GM19468 (cell line): ENCODE results near the gene IL17RE.
"Not testable (repeated sequence)": the region's sequence is repeated elsewhere in the genome, so short reads cannot be mapped to it uniquely, and the experiment has no call there.

Source experiments
- ATAC-seq: cut with Tn5 transposase; IDR thresholded peaks from one replicate; pipeline ENCODE4 v1.9.1; 2021; ENCODE audit warnings: mild to moderate bottlenecking, moderate library complexity, moderate number of reproducible peaks; ENCODE audit not compliant: unreplicated experiment; ENCODE audit errors: extremely low read depth

The IL17RE gene

DNA sequence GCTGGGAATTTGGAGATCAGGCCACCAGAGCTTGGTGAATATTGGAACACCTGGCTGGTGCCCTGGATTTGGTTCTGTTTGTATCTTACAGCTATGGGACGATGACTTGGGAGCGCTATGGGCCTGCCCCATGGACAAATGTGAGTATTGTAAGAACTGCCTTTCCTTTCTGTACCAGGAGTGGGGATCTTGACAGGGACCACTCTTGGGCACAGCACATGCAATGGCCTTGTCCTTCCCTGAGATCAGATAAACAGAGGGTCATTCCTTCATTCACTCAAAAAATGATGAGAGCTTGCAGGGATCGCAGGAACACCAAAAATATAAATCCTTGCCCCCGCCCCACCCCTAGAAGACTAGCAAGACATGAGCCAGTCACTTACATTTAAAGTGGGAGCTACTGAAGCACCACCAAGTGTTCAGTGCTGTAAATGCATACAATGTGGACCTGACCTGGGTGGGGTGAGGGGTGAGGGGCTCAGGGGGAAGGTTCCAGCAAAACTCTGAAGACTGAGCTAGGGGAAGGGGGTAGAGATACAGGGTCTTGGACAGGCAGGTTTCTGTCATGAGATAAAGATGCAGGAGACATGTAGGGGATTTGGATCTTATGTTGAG lies 28.3 kb downstream of the IL17RE start:
- ATAC-seq, result no peak

DNA sequence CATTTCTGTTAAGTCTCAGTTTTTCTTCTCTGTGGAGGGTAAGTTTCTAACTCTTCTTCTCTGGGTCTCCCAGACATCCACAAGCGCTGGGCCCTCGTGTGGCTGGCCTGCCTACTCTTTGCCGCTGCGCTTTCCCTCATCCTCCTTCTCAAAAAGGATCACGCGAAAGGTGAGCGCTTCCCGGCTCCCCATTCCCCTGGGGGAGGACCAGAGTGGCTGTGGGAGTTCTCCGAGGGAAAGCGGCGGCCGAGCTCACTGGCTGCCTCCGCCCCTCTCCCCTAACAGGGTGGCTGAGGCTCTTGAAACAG lies 29.8 kb downstream of the IL17RE start:
- no peak for ATAC-seq

DNA sequence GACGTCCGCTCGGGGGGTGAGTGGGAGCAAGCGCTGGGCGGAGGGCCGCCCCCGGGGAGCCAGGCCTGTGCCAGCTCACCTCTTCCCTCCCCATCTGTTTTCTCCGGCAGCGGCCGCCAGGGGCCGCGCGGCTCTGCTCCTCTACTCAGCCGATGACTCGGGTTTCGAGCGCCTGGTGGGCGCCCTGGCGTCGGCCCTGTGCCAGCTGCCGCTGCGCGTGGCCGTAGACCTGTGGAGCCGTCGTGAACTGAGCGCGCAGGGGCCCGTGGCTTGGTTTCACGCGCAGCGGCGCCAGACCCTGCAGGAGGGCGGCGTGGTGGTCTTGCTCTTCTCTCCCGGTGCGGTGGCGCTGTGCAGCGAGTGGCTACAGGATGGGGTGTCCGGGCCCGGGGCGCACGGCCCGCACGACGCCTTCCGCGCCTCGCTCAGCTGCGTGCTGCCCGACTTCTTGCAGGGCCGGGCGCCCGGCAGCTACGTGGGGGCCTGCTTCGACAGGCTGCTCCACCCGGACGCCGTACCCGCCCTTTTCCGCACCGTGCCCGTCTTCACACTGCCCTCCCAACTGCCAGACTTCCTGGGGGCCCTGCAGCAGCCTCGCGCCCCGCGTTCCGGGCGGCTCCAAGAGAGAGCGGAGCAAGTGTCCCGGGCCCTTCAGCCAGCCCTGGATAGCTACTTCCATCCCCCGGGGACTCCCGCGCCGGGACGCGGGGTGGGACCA lies 30.4 kb downstream of the IL17RE start:
- ATAC-seq, result peak; percentile 50

DNA sequence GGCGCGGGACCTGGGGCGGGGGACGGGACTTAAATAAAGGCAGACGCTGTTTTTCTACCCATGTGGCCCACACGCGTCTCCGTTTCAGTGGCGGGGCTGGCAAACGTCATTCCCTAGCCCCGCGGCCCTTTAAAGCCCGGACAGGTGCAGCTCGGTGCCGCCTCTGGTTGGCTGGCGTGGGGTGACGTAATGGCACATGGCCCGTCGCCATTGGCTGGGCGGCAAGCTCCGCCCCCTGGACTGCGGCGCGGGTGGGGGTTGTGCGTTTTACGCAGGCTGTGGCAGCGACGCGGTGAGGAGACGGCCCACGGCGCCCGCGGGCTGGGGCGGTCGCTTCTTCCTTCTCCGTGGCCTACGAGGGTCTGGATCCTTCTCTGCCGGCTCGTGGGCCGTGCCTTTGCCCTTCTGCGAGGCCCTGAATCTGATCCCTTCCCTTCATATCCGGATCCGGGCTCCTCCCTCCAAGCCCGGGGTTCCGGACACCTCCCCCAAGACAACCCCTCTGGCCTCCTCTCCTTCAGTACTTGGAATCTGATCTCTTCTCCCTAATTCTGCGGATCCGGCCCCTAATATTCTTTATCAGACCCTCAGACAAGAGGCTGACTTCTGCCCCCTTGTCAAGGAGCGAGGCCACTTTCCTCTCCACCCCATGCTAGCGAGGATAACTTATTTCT lies 31.1 kb downstream of the IL17RE start, which contains the start of gene CRELD1:
TSS of gene CRELD1 (plus strand) at position 274 of the 674 bp plus-strand sequence. CDS start 605 bp downstream, outside the sequence.
- ATAC-seq, result peak; percentile 81

DNA sequence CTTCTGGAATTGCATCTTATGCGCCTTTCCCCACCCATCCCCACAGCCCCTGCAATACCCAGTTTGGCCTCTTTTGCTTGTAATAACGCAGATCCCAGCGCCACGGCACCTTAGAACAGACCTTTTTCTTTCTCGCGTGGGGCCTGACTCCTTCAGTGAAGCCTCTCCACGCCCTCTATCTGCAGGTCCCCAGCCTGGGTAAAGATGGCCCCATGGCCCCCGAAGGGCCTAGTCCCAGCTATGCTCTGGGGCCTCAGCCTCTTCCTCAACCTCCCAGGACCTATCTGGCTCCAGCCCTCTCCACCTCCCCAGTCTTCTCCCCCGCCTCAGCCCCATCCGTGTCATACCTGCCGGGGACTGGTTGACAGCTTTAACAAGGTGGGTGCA lies 31.6 kb downstream of the IL17RE start:
- ATAC-seq, result no peak

DNA sequence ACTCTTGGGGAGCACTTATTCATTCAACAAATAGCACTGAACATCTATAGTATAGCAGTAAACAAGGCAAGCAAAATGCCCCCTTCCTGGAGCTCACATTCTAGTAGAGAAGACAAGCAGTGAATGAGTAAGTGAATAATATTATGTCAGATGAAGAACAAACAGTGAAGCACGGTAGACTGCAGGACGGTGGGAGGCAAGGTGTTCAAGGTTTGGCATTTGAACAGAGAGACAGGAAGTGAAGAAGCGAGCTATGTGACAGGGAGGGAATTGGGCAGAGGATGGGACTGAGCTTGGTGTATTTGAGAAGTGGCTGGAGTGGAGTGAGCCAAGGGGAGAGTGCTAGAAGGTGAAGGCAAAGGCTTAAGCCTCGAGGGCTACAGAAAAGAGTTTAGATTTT lies 32.3 kb downstream of the IL17RE start:
- ATAC-seq, result no peak

DNA sequence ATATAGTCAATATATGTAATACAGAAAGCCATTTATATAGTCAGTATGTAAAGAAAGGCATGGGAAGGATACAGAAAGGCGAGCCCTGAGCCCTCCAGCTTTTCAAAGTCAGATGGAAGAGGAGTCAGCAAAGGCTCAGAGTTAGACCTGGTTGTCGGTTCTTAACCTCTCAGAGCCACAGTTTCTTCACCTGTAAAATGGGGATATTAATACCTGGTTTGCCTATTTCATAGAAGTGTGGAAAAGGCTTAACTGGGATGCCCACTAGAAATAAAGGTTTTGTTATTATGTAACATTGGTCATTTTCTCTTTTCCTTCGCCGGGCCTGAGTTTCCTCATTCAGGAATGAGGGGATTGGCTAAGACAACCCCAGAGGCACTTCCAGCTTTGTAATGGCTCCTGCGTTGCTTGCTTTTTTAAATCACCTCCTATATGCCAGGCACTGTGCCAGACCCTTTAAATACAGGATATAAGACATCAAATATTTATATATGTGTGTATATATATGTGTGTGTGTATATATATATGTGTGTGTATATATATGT lies 33.4 kb downstream of the IL17RE start:
- ATAC-seq, result no peak

DNA sequence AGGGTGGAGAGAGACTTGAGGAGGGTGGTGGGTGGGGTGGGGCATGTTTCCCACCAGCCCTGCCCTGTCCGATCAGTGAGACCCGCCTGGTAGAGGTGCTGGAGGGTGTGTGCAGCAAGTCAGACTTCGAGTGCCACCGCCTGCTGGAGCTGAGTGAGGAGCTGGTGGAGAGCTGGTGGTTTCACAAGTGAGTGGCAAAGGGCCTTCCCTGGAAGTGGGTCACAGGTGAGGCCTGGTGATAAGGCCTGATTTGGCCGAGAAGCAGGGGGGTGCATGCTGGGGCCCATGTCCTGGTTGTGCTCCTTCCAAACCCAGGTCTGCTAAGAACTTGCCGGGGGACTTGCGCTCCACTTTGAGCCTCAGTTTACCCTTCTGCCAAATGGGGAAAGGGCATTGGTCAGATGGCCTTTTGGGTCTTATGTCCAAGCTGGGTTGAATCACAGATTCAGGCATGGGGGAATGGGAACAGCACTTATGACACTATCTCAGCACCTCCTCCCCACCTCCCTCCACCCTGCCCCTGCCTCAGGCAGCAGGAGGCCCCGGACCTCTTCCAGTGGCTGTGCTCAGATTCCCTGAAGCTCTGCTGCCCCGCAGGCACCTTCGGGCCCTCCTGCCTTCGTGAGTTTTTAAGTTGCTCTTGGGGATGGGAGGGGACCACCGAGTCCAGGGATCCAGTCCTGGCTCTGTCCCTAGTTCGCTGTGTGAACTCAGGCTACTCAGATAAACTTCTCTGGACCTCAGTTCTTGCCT lies 35.0 kb downstream of the IL17RE start:
- no peak for ATAC-seq

DNA sequence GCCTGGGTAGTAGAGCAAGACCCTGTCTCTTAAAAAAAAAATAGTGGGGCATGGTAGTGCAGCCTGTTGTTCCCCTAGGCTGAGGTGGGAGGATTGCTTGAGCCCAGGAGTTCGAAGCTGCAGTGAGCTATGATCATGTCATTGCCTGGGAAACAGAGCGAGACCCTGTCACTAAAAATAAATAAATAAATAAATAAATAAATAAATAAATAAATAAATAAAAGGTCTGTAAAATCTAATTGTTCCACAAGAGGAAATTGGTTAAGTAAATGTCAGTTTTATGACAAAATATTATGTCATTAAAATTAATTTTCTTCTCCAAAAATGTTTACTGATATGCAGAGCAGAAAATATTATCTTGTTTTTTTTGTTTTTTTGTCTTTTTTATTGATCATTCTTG lies 36.3 kb downstream of the IL17RE start:
- no peak for ATAC-seq

DNA sequence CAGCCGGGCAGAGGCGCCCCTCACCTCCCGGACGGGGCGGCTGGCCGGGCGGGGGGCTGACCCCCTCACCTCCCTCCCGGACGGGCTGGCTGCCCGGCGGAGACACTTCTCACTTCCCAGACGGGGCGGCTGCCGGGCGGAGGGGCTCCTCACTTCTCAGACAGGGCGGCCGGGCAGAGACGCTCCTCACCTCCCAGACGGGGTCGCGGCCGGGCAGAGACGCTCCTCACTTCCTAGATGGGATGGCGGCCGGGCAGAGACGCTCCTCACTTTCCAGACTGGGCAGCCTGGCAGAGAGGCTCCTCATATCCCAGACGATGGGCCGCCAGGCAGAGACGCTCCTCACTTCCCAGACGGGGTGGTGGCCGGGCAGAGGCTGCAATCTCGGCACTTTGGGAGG lies 37.3 kb downstream of the IL17RE start:
- ATAC-seq, result not testable (repeated sequence)

DNA sequence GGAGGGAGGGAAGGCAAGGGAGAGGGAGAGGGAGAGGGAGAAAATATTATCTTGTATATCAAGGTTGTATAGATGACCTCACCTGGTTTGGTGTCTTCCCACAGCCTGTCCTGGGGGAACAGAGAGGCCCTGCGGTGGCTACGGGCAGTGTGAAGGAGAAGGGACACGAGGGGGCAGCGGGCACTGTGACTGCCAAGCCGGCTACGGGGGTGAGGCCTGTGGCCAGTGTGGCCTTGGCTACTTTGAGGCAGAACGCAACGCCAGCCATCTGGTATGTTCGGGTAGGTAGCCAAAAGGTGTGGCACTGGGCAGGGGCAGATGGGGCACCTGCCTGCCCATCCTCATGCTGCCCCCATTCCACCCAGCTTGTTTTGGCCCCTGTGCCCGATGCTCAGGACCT lies 38.1 kb downstream of the IL17RE start:
- ATAC-seq, result no peak

DNA sequence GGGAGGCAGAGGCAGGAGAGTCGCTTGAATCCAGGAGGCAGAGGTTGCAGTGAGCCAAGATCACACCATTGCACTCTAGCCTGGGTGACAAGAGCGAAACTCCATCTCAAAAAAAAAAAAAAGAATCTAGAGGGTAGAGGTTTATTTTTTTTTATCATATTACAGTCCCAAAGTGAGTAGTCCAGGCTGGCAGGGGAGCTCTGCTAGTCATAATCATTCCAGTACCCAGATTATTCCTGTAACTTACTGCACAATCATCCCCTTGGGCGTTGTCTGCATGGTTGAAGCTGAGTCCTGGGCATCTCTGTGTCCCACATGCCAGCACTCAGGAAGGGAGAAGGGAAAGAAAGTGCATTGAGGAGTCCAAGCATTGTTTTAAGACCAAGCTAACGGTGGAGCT lies 39.5 kb downstream of the IL17RE start:
- ATAC-seq, result no peak

DNA sequence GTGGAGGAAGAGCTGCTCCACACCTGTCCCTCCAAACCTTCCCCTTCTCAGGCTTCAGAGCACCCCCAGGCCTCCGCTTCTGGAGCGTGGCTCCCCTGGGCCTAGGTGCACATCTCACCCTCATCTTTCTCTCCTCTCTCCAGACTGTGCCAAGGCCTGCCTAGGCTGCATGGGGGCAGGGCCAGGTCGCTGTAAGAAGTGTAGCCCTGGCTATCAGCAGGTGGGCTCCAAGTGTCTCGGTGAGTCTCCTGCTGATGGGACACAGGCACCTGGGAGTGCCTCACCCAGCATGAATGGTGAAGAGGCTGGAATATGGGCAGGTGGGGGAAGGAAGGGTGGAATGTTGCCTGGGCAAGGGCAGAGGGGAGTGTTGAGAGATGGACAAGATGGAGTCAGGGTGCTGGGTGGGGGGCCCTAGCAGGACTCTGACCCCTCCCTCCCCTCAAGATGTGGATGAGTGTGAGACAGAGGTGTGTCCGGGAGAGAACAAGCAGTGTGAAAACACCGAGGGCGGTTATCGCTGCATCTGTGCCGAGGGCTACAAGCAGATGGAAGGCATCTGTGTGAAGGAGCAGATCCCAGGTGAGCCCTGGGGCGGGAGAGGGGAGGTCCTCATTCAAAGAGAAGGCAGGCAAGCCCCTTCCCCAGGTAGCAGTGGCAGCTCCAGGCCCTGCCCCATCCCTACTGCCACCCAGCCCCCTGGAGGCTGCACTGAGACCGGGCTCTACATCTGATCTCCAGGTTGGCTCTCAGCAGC lies 40.5 kb downstream of the IL17RE start:
- no peak for ATAC-seq

DNA sequence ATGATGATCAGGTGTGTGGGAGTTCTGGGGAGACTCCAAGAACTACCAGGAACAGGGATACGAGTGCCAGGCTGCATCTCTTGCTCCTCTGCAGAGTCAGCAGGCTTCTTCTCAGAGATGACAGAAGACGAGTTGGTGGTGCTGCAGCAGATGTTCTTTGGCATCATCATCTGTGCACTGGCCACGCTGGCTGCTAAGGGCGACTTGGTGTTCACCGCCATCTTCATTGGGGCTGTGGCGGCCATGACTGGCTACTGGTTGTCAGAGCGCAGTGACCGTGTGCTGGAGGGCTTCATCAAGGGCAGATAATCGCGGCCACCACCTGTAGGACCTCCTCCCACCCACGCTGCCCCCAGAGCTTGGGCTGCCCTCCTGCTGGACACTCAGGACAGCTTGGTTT lies 41.6 kb downstream of the IL17RE start:
- ATAC-seq, result no peak

DNA sequence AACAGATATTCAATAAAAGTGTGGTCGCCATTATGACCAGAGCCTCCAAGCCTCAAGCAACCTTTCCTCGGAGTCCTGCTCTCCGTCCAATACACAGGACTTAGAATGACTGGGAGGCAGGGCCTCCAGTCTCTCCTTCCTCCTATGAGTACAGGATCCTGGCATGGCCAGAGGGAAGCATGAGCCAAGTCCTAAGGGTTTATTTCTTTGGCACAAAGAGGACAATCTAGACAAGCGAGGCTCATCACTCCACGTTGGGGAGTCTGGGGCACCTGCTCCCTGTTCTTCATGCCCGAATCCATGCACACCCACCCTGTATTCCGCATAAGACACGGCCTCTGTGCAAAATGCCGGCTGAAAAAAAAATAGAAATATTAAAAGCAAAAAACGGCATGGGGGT lies 42.7 kb downstream of the IL17RE start:
- no peak for ATAC-seq

DNA sequence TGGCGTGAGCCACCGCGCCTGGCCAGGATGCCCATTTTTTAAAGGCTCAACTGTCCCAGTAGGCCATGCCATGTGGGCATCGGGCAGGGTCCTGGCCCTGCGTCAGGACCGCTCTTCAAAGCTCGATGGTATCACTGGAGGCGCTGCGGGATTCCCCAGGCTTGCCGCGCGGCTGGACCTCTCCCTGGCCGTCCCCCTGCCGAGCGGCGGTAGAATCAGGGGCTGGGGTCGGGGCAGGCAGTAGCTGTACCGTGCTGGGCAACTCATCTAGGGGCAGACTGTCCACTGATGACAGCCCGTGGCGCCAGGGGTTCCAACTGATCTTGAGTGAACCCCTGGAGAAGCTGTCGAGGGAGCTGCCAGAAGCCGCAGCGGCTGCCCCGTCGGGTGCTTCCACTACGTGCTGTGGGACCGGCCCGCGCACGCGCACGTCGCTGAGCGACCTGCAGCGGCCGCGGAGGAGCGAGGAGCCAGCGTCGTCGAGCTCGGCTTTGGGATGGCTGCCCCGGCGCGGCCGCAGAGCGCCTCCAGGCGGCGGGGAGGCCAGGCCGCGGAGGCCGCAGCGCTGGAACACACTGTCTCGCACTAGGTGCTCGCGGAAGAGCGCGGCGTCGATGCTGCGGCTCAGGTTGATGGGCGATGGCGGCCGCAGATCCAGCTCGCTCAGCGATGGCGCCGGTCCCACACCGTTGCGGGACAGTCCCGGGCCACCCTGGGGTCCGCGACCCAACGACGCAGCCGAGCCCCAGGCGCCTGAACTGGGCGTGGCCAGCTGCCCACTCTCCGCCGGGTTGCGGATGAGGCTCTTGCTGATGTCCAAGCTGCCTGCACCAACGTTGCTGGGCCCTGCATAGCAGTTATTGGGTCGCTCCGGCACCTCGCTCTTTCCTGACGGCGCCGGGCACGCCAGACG lies 43.7 kb downstream of the IL17RE start:
- peak; percentile 57 for ATAC-seq

DNA sequence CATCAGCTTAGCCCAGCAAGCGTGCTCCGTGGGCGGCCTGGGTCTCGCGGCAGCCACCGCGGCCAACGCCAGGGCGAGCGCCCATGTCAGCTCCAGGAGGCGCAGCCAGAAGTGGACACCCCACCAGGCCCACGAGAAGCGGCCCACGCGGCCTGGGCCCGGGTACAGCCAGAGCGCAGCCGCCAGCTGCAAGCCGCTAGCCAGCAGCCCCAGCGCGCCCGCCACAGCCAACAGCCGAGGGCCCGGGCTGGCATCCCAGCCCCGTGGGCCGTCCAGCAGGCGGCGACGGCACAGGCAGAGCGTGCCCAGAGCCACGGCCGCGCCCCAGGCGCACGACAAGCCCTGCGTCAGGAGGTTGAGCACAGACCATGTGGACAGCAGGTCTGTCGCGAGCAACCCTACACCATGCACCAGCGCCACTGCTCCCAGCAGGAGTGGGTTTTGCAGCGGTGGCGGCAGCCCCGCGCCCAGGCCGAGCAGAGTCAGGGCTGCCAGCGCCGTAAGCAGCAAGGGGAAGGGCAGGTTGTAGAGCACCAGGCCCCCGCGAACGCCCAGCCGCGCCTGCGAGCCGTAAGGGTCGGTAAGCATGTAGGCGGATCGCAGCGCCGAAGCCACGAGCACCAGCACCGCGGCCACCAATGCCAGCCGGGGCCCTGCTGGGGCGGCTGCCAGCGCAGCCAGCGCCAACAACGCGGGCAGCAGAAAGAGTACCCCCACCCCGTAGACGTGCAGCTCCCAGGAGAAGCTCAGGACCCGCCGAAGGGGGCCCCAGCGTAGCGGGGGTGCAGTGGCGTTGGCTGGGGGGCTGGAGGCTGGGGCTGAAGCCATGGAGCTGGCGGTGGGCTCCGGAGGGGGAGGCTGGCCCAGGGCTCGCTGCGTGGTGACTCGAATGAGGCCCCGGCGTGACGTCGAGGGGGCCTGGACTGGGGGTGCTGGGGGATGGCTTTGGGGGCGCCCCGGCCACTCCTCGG lies 44.7 kb downstream of the IL17RE start:
- no peak for ATAC-seq

DNA sequence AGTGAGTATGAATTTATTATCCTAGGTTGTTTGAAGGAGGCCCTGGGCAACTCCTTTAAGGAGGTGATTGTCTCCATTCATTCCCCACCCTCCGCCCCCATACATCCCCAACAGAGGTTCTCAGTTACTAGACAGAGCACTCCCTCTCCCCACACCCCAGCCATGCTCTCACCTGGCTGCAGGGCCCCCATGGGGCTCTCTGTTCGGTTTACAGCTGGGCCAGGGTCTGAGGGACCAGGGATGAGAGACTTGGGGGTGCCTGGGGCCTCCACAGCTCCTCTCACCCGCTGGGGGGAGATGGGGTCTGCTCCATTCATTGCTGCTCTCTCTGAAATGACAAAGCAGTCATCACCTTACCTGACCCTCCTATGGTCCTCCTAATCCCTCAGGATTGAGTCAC lies 45.9 kb downstream of the IL17RE start:
- ATAC-seq, result no peak
